Muscle of leg (tissue), 9 donors: ENCODE measurements around the gene CYP1B1. TPM values are rescaled to one million over a fixed set of nuclear protein-coding genes. Genes with fewer than 3 reads are reported as not detected.

Experiments used
- polyA plus RNA-seq, 8 donors: library from polyadenylated mRNA; unstranded; fragments of 120-200 nt; gene quantifications; one replicate each; pipeline versions ENCODE4 v1.2.1 to v1.2.3, GENCODE V29; 2013; ENCODE audit warnings: inconsistent platforms in 1 of 8, low replicate concordance in 1 of 8; ENCODE audit not compliant: insufficient read length in 8 of 8, insufficient read depth in 1 of 8
- total RNA-seq: library from RNA; stranded (reverse); fragments of 120-200 nt; gene quantifications from one replicate; pipeline ENCODE4 v1.2.4, GENCODE V29; 2013

CYP1B1 gene
- total and polyA plus RNA-seq, 9 donors = 1.3 to 12.7 (median 3.6) TPM

Other genes with a start within 250 kb of the CYP1B1 start
- gene RMDN2, start 150.9 kb downstream of the CYP1B1 start, total RNA-seq = 5.1 TPM
- 1 to 10 TPM; 2.6 to 5.1 (median 3.5) TPM for gene RMDN2, start 150.9 kb downstream of the CYP1B1 start, polyA plus RNA-seq